GM12878 (cell line): ENCODE results near the gene IRF6. TPM values are rescaled to one million over a fixed set of nuclear protein-coding genes. Genes with fewer than 3 reads are reported as not detected.

ENCODE experiments used
- ATAC-seq: fragments of 200-7000 bp; cut with Tn5 transposase; 3 replicates; pipeline ENCODE4 v1.9.1; 2020; ENCODE audit warnings: mild to moderate bottlenecking, moderate library complexity
- BruUV-seq: library from RNA; stranded (reverse); fragments of 400-500 nt; replicated peaks from 2 replicates; lab custom pipeline; 2021; lab: Mats Ljungman, UMichigan
- CTCF ChIA-PET: fragments of 300-600 bp; sonication (Branson Sonifier 250); formaldehyde crosslinking; extraction: SDS; loops from one replicate; lab custom pipeline; 2021; ENCODE audit warnings: inconsistent platforms; lab: Yijun Ruan, JAX
- POLR2A ChIA-PET: fragments of 350-600 bp; formaldehyde crosslinking; extraction: SDS; loops from one replicate; lab custom pipeline; 2021; ENCODE audit warnings: inconsistent platforms; lab: Charles Lee
- RAD21 ChIA-PET: fragments of 300-600 bp; sonication (Branson Sonifier 250); formaldehyde crosslinking; loops from one replicate; lab custom pipeline; 2023; ENCODE audit warnings: antibody characterized with exemption; ENCODE audit not compliant: unreplicated experiment; lab: Charles Lee
- SMC1A ChIA-PET: fragments of 300-600 bp; sonication (Branson Sonifier 250); formaldehyde crosslinking; loops from one replicate; lab custom pipeline; 2023; ENCODE audit not compliant: unreplicated experiment, uncharacterized antibody; lab: Charles Lee
- DNase-seq: peaks from one replicate; pipeline ENCODE4 v3.0.0-alpha.2; 2011; ENCODE audit warnings: low read depth, low spot score
- FAIRE-seq: peaks from 3 replicates; lab custom pipeline; 2011; peaks lifted over from hg19 to GRCh38; lab: Jason Lieb, UNC
- H2AFZ ChIP-seq: 2 replicates; pipeline ENCODE4 v1.6.0; 2011; ENCODE audit warnings: low read depth, low read length, control low read depth; ENCODE audit not compliant: control insufficient read depth
- H3K27ac ChIP-seq: 2 replicates; pipeline ENCODE4 v1.5.1; 2011; ENCODE audit warnings: control low read depth; ENCODE audit not compliant: control insufficient read depth, insufficient read depth
- H3K27me3 ChIP-seq, 2 experiments: replicated peaks in 1 of 2; 2 replicates each; pipeline versions ENCODE4 v1.6.0 to v1.6.1; 2011; ENCODE audit warnings: low read length in 1 of 2; ENCODE audit not compliant: control insufficient read depth in 2 of 2, insufficient read depth in 2 of 2
- H3K36me3 ChIP-seq, 2 experiments: 2 replicates each; pipeline ENCODE4 v1.5.1; 2011; ENCODE audit warnings: low read length in 1 of 2; ENCODE audit not compliant: control insufficient read depth in 2 of 2, insufficient read depth in 2 of 2
- H3K4me1 ChIP-seq: 2 replicates; pipeline ENCODE4 v1.6.1; 2011; ENCODE audit warnings: mild to moderate bottlenecking, low read length, moderate library complexity, mixed read lengths; ENCODE audit not compliant: control insufficient read depth, insufficient read depth
- H3K4me2 ChIP-seq: 2 replicates; pipeline ENCODE4 v1.6.0; 2011; ENCODE audit warnings: control low read depth; ENCODE audit not compliant: control insufficient read depth, insufficient read depth
- H3K4me3 ChIP-seq: fragments of 200-600 bp; sonication (generic); 2 replicates; pipeline ENCODE4 v1.5.1; 2016
- H3K79me2 ChIP-seq: 2 replicates; pipeline ENCODE4 v1.6.0; 2011; ENCODE audit warnings: low read length; ENCODE audit not compliant: control insufficient read depth, insufficient read depth
- H3K9ac ChIP-seq: 2 replicates; pipeline ENCODE4 v1.8.0; 2011; ENCODE audit warnings: low read length, control low read depth, mixed read lengths; ENCODE audit not compliant: control insufficient read depth, insufficient read depth
- H3K9me3 ChIP-seq: replicated peaks from 3 replicates; pipeline ENCODE4 v1.5.1; 2011; ENCODE audit warnings: mild to moderate bottlenecking, low read length; ENCODE audit not compliant: control insufficient read depth, insufficient read depth
- H4K20me1 ChIP-seq: 2 replicates; pipeline ENCODE4 v1.6.0; 2011; ENCODE audit not compliant: control insufficient read depth, insufficient read depth
- CTCF ChIP-seq, 3 experiments: IDR thresholded peaks in 2 of 3; conservative IDR thresholded peaks in 1 of 3; 2 replicates each; pipeline ENCODE4 v1.5.1; 2011; ENCODE audit warnings: low read depth in 3 of 3, low read length in 3 of 3, mild to moderate bottlenecking in 3 of 3, control low read depth in 2 of 3, moderate library complexity in 2 of 3, inconsistent platforms in 1 of 3, mixed read lengths in 1 of 3; ENCODE audit not compliant: control insufficient read depth in 2 of 3, insufficient read depth in 1 of 3; ENCODE audit errors: extremely low read depth in 1 of 3
- FOXM1 ChIP-seq: IDR thresholded peaks from 2 replicates; pipeline ENCODE4 v1.6.1; 2012; ENCODE audit warnings: low read depth, mild to moderate bottlenecking, inconsistent platforms, low read length, moderate library complexity
- IRF5 ChIP-seq: fragments of 450-650 bp; IDR thresholded peaks from 2 replicates; pipeline ENCODE4 v1.6.1; 2017; ENCODE audit warnings: borderline replicate concordance
- MEF2B ChIP-seq: fragments of 450-650 bp; IDR thresholded peaks from 2 replicates; pipeline ENCODE4 v1.6.1; 2018; ENCODE audit warnings: mild to moderate bottlenecking, moderate library complexity; ENCODE audit not compliant: partially characterized antibody, poor library complexity, severe bottlenecking
- MLLT1 ChIP-seq: fragments of 450-650 bp; IDR thresholded peaks from 2 replicates; pipeline ENCODE4 v1.6.1; 2016; ENCODE audit warnings: mild to moderate bottlenecking
- MYC ChIP-seq: IDR thresholded peaks from 2 replicates; pipeline ENCODE4 v1.6.1; 2011; ENCODE audit warnings: mild to moderate bottlenecking, low read length, moderate library complexity, inconsistent platforms; ENCODE audit not compliant: insufficient read depth, insufficient replicate concordance, insufficient read length, severe bottlenecking
- NR2C1 ChIP-seq: fragments of 450-650 bp; IDR thresholded peaks from 2 replicates; pipeline ENCODE4 v1.6.1; 2017; ENCODE audit warnings: antibody characterized with exemption, mild to moderate bottlenecking, moderate library complexity
- POLR2AphosphoS2 ChIP-seq: IDR thresholded peaks from 2 replicates; pipeline ENCODE4 v1.6.1; 2011; ENCODE audit warnings: low read depth, mild to moderate bottlenecking, low read length, improper control_type of control experiment, moderate library complexity
- POU2F2 ChIP-seq: IDR thresholded peaks from 3 replicates; pipeline ENCODE4 v1.6.1; 2011; ENCODE audit warnings: low read depth, mild to moderate bottlenecking, low read length, borderline replicate concordance
- RAD21 ChIP-seq: IDR thresholded peaks from 2 replicates; pipeline ENCODE4 v1.6.1; 2011; ENCODE audit warnings: mild to moderate bottlenecking, low read depth, low read length, moderate library complexity; ENCODE audit not compliant: insufficient read depth
- RB1 ChIP-seq: fragments of 450-650 bp; formaldehyde crosslinking; IDR thresholded peaks from 2 replicates; pipeline ENCODE4 v1.6.1; 2017; ENCODE audit warnings: mild to moderate bottlenecking, borderline replicate concordance
- RELB ChIP-seq: fragments of 450-650 bp; IDR thresholded peaks from 2 replicates; pipeline ENCODE4 v1.6.1; 2017; ENCODE audit warnings: low read depth, mild to moderate bottlenecking, moderate library complexity
- TCF3 ChIP-seq: IDR thresholded peaks from 2 replicates; pipeline ENCODE4 v1.6.1; 2012; ENCODE audit warnings: low read depth, mild to moderate bottlenecking, low read length, borderline replicate concordance; ENCODE audit not compliant: insufficient read depth
- YBX1 ChIP-seq: fragments of 450-650 bp; IDR thresholded peaks from 2 replicates; pipeline ENCODE4 v1.6.1; 2016; ENCODE audit warnings: antibody characterized with exemption
- ZBED1 ChIP-seq: IDR thresholded peaks from 2 replicates; pipeline ENCODE4 v1.6.1; 2016; ENCODE audit warnings: borderline replicate concordance
- ZNF24 ChIP-seq: fragments of 450-650 bp; IDR thresholded peaks from 2 replicates; pipeline ENCODE4 v1.6.1; 2017; ENCODE audit warnings: antibody characterized with exemption, mild to moderate bottlenecking
- ZSCAN29 ChIP-seq: fragments of 450-650 bp; IDR thresholded peaks from 2 replicates; pipeline ENCODE4 v1.6.1; 2017; ENCODE audit warnings: mild to moderate bottlenecking, moderate library complexity
- WGBS: methylation state at CpG from one replicate; pipeline ENCODE4 v1.1.6; 2016; ENCODE audit warnings: low lambda C conversion rate; ENCODE audit not compliant: insufficient replicate concordance, insufficient coverage; ENCODE audit errors: missing lambda C conversion rate; 5-methylcytosine and 5-hydroxymethylcytosine counted together
- in situ Hi-C: fragments of 300-500 bp; cut with MboI; formaldehyde crosslinking; loops from 9 replicates; pipeline ENCODE4 v1.14.3; 2018; ENCODE audit warnings: mixed read lengths
- intact Hi-C: fragments of 100-400 bp; cut with micrococcal nuclease; formaldehyde crosslinking; loops from one replicate; pipeline ENCODE4 v1.14.2; 2022; ENCODE audit not compliant: unreplicated experiment
- polyA plus RNA-seq, 11 experiments: library from polyadenylated mRNA; depleted of rRNA in 4 of 11; unstranded in 6 of 11; stranded (reverse) in 5 of 11; fragments of >200 nt; fragmentation: Nextera tagmentation in 4 of 11; fragmentation: Illumina TruSeq in 1 of 11; extraction: Ambion mirVana in 4 of 11; extraction: Trizol in 1 of 11; gene quantifications; 1 replicate in 1 of 11; 2 replicates in 10 of 11; pipeline versions ENCODE4 v1.2.1 to v1.2.3, GENCODE V29; 2011 to 2016; ENCODE audit warnings: inconsistent platforms in 2 of 11, missing spikeins in 2 of 11, low read depth in 1 of 11
- total RNA-seq, 4 experiments: library from RNA; depleted of rRNA in 3 of 4; stranded (reverse); fragments of >200 nt in 3 of 4; fragmentation: Illumina TruSeq in 1 of 4; extraction: Trizol in 1 of 4; gene quantifications; 2 replicates each; pipeline versions ENCODE4 v1.2.1 to v1.2.3, GENCODE V29; 2013 to 2021

IRF6 gene
- total and polyA plus RNA-seq, 10 of the 15 experiments (the other 5 are each of a cell fraction or from before 2014, with no cell fraction given), result 0.04 to 0.50 (median 0.09) TPM; not detected in 1

GRCh38 chr1:209850342-209850979 lies 44.5 kb upstream of the IRF6 start:
- CTCF ChIA-PET, result interaction anchor here (0.6 to 4.0 kb wide), 10 partner anchors 9 to 470 kb away, joined by 3 to 20 read pairs (median 4); no protein-coding TSS in a partner anchor
- ATAC-seq (peak; percentile 88), DNase-seq (no peak), FAIRE-seq (no peak)
- H3K4me3 ChIP-seq, result no peak overlapping the region
- H3K79me2 ChIP-seq, result no peaks in the 10 kb centered on the region
- H3K27ac ChIP-seq, result no peak overlapping the region
- 48% methylated on average over 6 of the region's 6 CpGs for WGBS
- in situ Hi-C loops (no loop called here), intact Hi-C loops (no loop called here)
- SMC1A ChIA-PET, result no interaction called here
- no TSS peak for BruUV-seq
- no peaks in the 10 kb centered on the region for H4K20me1 ChIP-seq
- POLR2A ChIA-PET, result interaction anchor here (1.4 kb wide), 1 partner anchor 10 kb away, joined by 3 read pairs; no protein-coding TSS in a partner anchor
- RAD21 ChIA-PET, result no interaction called here
- no peak overlapping the region for H2AFZ ChIP-seq
- no peak overlapping the region for H3K9ac ChIP-seq
- H3K27me3 ChIP-seq, result no peaks in the 10 kb centered on the region
- H3K4me2 ChIP-seq, result no peak overlapping the region
- no peaks in the 10 kb centered on the region for H3K9me3 ChIP-seq
- no peaks in the 10 kb centered on the region for H3K4me1 ChIP-seq
- H3K36me3 ChIP-seq, result peaks cover 16% of the 10 kb centered on the region in 2 experiments; a peak in 3 of 4 replicates
- no peak for TF ChIP-seq ZBED1
- no peak for TF ChIP-seq ZSCAN29
- TF ChIP-seq RAD21, result 0 out of 2 replicates have a peak, but pooled peaks have one; percentile 35
- peak; percentile 10 for TF ChIP-seq MEF2B
- no peak for TF ChIP-seq RB1
- TF ChIP-seq YBX1, result no peak
- TF ChIP-seq POLR2AphosphoS2, result no peak
- no peak for TF ChIP-seq ZNF24
- no peak for TF ChIP-seq IRF5
- peak; percentile 57 to 66 (median 65) for TF ChIP-seq CTCF (IDR thresholded peaks at IDR 0.05 in 2 of 3, conservative IDR thresholded peaks at IDR 0.05 in 1 of 3; ENCODE audit: control insufficient read depth in 2 of 3, extremely low read depth in 1 of 3, insufficient read depth in 1 of 3, low read depth in 3 of 3, low read length in 3 of 3)
- TF ChIP-seq RELB, result no peak
- TF ChIP-seq NR2C1, result no peak
- TF ChIP-seq FOXM1, result no peak
- TF ChIP-seq MLLT1, result no peak
- no peak for TF ChIP-seq TCF3
- 0 out of 3 replicates have a peak, but pooled peaks have one; percentile 37 for TF ChIP-seq POU2F2
- no peak for TF ChIP-seq MYC
